SK-N-SH (cell line): ENCODE data around the gene PSMC3IP. TPM values are rescaled to one million over a fixed set of nuclear protein-coding genes. Genes with fewer than 3 reads are reported as not detected.

ENCODE experiments used
- polyA plus RNA-seq, 3 experiments: library from polyadenylated mRNA; depleted of rRNA; stranded (reverse); fragments of >200 nt; gene quantifications; 2 replicates each; pipeline ENCODE4 v1.2.3, GENCODE V29; 2012

PSMC3IP gene
- polyA plus RNA-seq, 1 of the 3 experiments (the other 2 are of a cell fraction): 17.3 TPM

Other genes with a start within 250 kb of the PSMC3IP start
- gene STAT3, start 189.3 kb downstream of the PSMC3IP start, polyA plus RNA-seq (2012; rRNA removed): 35.7 and 38.7 TPM in 2 replicates
- 264 and 290 TPM in 2 replicates for gene CAVIN1, start 154.5 kb downstream of the PSMC3IP start, polyA plus RNA-seq (2012; rRNA removed)
- gene ATP6V0A1, start 118.9 kb downstream of the PSMC3IP start, polyA plus RNA-seq (2012; rRNA removed): 31.7 and 37.1 TPM in 2 replicates
- 25.0 and 33.9 TPM in 2 replicates for gene NAGLU, start 41.5 kb downstream of the PSMC3IP start, polyA plus RNA-seq (2012; rRNA removed)
- 1.2 and 1.3 TPM in 2 replicates for gene HSD17B1, start 24.8 kb downstream of the PSMC3IP start, polyA plus RNA-seq (2012; rRNA removed)
- gene COASY, start 15.6 kb downstream of the PSMC3IP start, polyA plus RNA-seq (2012; rRNA removed): 56.6 and 69.4 TPM in 2 replicates
- gene MLX, start 10.6 kb downstream of the PSMC3IP start, polyA plus RNA-seq (2012; rRNA removed): 44.5 and 66.4 TPM in 2 replicates
- 13.3 and 24.9 TPM in 2 replicates for gene RETREG3, start 31.6 kb upstream of the PSMC3IP start, polyA plus RNA-seq (2012; rRNA removed)
- 72.4 and 145 TPM in 2 replicates for gene TUBG1, start 32.0 kb upstream of the PSMC3IP start, polyA plus RNA-seq (2012; rRNA removed)
- 27.6 and 33.9 TPM in 2 replicates for gene TUBG2, start 81.6 kb upstream of the PSMC3IP start, polyA plus RNA-seq (2012; rRNA removed)
- 9.8 and 12.8 TPM in 2 replicates for gene PLEKHH3, start 99.3 kb upstream of the PSMC3IP start, polyA plus RNA-seq (2012; rRNA removed)
- gene CCR10, start 104.1 kb upstream of the PSMC3IP start, polyA plus RNA-seq (2012; rRNA removed): 2.2 and 3.1 TPM in 2 replicates
- gene CNTNAP1, start 104.8 kb upstream of the PSMC3IP start, polyA plus RNA-seq (2012; rRNA removed): 74.3 and 92.7 TPM in 2 replicates
- 28.6 and 42.9 TPM in 2 replicates for gene EZH1, start 167.3 kb upstream of the PSMC3IP start, polyA plus RNA-seq (2012; rRNA removed)
- gene RAMP2, start 183.5 kb upstream of the PSMC3IP start, polyA plus RNA-seq (2012; rRNA removed): 2.5 and 3.0 TPM in 2 replicates
- 127 and 158 TPM in 2 replicates for gene VPS25, start 195.7 kb upstream of the PSMC3IP start, polyA plus RNA-seq (2012; rRNA removed)
- gene WNK4, start 202.9 kb upstream of the PSMC3IP start, polyA plus RNA-seq (2012; rRNA removed): 8.7 and 12.5 TPM in 2 replicates
- 90.5 and 103 TPM in 2 replicates for gene COA3, start 221.0 kb upstream of the PSMC3IP start, polyA plus RNA-seq (2012; rRNA removed)
- 0.26 TPM in 1 of 2 replicates, not detected in the other for gene CNTD1, start 221.1 kb upstream of the PSMC3IP start, polyA plus RNA-seq (2012; rRNA removed)
- 78.0 and 97.4 TPM in 2 replicates for gene BECN1, start 246.6 kb upstream of the PSMC3IP start, polyA plus RNA-seq (2012; rRNA removed)